ENCODE data around the gene TNFRSF4. TPM values are rescaled to one million over a fixed set of nuclear protein-coding genes. Genes with fewer than 3 reads are reported as not detected.

The TNFRSF4 gene
- polyA plus RNA-seq, 3 donors: 1.4 to 13.9 (median 11.4) TPM

GRCh38 chr1:1236945-1237873, 23.3 kb upstream of the TNFRSF4 start:
- no peak overlapping the region for H3K27ac ChIP-seq (ENCODE audit: low read depth, low read length)
- 29 to 37% (median 33%) methylated on average over 27 to 34 of the region's 34 CpGs for WGBS, 3 donors

- H3K27ac ChIP-seq (ENCODE audit: low read depth, low read length): no peak overlapping the region
- WGBS, 3 donors: 71 to 80% (median 74%) methylated on average over 19 to 22 of the region's 22 CpGs
These were observed 22.3 kb upstream of the TNFRSF4 start for GRCh38 chr1:1236176-1236763.

DNA sequence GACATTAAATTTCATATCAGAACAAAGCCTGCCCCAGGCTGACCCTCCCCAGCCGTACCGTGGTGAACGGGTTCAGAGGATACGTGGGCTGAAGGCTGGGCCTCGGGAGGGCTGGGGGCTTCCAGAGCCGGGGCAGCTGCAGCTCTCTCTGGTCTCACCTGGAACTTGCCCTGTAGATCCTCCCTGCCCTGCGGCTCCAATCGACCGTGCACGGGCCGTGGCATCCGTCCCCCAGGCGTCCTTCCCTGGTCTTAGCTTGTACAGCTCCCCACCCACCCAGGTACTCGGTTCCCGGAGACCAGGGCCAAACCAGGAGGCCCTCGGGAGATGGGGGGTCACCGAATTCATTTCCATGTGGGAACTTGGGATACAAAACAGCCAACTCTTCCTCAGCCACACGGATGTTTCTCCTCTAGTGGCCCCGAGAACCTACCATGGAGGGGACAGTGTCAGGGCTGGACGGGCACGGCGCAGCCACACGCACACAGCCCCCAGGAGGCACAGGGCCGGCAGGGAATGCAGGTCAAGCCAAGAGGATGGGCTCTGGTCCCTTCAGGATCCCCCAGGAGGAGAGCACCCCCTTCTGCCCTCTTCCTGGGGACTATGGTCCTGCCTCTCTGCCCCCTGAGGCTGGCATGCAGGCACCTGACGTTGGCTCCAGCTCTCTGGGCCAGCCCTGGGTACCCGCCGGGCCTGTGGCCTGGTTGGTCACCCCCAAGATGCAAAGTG, 21.2 kb upstream of the TNFRSF4 start:
- H3K27ac ChIP-seq (ENCODE audit: low read depth, low read length): no peak overlapping the region
- 86 to 91% (median 91%) methylated on average over 27 of the region's 27 CpGs for whole genome bisulfite sequencing, 3 donors

DNA sequence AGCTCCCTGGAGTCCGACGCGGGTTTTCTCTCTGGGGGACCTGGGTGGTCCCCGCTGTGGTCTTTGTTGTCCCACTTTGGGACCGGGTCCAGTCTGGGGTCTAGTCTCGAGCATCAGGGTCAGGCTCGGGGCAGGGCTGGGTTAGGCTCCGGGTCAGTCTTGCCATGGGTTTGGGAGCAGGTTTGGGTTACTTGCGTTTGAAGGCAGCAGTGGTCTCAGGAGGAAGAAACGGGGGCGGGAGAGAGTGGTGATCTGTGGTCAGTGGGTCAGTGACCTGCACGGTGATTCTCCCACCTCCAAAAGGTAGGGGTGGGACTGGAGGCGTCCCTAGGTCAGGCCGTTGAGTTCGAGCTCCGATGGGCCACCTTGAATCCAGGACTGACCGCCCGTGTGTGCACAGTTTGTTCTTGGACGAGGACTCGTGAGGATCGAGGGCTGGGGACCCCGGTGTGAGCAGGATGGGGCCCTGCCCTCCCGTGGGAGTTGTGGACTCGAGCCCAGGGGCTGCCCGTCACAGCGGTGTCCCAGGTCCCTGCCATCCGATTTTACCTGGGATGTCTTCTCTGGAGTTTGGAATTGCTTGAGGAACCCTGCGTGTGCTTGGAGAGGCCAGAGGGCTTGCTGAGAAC, 20.3 kb upstream of the TNFRSF4 start:
- no peak overlapping the region for H3K27ac ChIP-seq (ENCODE audit: low read depth, low read length)
- WGBS, 3 donors: 93 to 96% (median 96%) methylated on average over 28 of the region's 28 CpGs

DNA sequence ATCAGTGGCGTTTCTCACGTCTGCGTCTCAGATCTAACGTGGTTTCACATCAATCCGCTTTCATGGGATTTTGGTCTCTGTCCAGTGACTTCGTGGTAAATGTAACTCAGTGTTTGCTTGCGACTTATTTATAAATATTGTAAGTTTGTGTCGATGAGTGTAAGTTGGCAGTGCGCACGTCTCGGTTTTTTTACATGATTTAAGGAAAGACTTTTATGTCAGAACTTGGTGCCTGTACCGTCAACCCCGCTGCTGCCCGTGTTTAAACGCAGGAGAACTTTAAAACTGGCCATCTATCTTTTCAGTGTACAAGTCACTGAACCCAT, 19.6 kb upstream of the TNFRSF4 start:
- WGBS, 3 donors: 95 to 98% (median 97%) methylated on average over 15 of the region's 15 CpGs
- H3K27ac ChIP-seq (ENCODE audit: low read depth, low read length): no peak overlapping the region

DNA sequence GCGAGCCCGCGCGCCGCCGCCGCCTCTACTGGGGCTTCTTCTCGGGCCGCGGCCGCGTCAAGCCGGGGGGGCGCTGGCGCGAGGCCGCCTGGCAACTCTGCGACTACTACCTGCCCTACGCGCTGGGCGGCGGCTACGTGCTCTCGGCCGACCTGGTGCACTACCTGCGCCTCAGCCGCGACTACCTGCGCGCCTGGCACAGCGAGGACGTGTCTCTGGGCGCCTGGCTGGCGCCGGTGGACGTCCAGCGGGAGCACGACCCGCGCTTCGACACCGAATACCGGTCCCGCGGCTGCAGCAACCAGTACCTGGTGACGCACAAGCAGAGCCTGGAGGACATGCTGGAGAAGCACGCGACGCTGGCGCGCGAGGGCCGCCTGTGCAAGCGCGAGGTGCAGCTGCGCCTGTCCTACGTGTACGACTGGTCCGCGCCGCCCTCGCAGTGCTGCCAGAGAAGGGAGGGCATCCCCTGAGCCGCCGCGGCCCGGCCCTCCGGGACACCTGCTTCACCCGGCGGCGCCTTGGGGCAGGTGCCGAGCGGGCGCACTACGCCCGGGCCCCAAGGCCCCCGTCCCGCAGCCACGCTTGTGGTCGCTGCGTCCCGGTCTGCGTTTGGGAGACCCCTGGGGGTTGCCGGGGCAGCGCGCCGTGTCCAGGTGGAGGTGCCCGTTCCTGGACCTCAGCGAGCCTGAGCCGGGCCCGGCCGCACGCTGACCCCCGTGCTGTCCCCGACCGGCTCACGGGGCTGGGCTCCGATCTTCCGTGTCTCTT, 19.0 kb upstream of the TNFRSF4 start:
- WGBS, 3 donors: 77 to 82% (median 80%) methylated on average over 79 to 98 of the region's 98 CpGs
- no peak overlapping the region for H3K27ac ChIP-seq (ENCODE audit: low read depth, low read length)

- whole genome bisulfite sequencing, 3 donors: 8 to 22% (median 8%) methylated on average over 19 to 100 of the region's 100 CpGs
- no peak within 1 kb of the TSS for H3K27ac ChIP-seq (ENCODE audit: low read depth, low read length)
These were observed 18.3 kb upstream of the TNFRSF4 start, which contains the start of gene B3GALT6 for GRCh38 chr1:1232208-1232795. Gene B3GALT6, plus strand, starts transcription at chr1:1232237. Its CDS starts 42 bp downstream, at chr1:1232279.

- WGBS, 3 donors: 0 to 1% (median 0%) methylated on average over 79 to 99 of the region's 99 CpGs
- H3K27ac ChIP-seq (ENCODE audit: low read depth, low read length): no peak within 1 kb of the TSS
These were observed 17.7 kb upstream of the TNFRSF4 start, which contains the start of gene SDF4 for GRCh38 chr1:1231400-1232207. Gene SDF4, minus strand, starts transcription at chr1:1232001. Its CDS starts 3,229 bp downstream, at chr1:1228772.

DNA sequence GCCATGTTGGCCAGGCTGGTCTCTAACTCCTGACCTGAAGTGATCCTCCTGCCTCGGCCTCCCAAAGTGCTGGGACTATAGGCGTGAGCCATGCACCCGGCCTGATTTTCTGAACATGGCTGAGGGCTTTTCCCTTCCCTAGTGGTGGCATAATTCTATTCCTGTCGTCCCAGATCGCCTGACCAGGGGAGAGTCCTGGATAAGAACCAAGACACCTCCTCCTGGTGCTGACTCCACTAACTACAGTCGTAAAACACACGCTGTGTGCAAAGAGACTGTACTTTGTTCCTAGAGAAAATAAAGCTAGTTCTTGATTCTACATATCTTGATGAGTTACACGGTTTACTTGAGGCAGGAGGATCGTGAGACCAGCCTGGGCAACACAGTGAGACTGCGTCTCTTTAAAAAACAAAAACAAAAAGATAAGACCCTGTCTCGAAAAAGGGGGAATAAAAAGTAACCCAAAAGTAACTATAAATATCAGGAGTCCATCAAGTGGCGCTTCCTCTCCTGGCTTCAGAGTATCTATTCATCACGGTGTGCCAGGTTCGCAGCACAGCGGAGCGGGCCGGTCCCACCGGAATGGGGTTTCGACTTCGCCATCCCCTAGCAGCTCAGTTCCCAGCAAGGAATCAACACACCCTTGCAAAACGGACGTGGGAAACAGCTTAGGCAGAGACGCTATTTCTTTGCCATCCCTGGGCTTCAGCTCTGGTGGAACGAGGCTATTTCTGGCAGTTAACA, 16.9 kb upstream of the TNFRSF4 start:
- no peak overlapping the region for H3K27ac ChIP-seq (ENCODE audit: low read depth, low read length)
- WGBS, 3 donors: 11 to 16% (median 14%) methylated on average over 24 of the region's 24 CpGs

GRCh38 chr1:1229770-1230169, 15.8 kb upstream of the TNFRSF4 start:
- 81 to 92% (median 91%) methylated on average over 19 of the region's 19 CpGs for WGBS, 3 donors

DNA sequence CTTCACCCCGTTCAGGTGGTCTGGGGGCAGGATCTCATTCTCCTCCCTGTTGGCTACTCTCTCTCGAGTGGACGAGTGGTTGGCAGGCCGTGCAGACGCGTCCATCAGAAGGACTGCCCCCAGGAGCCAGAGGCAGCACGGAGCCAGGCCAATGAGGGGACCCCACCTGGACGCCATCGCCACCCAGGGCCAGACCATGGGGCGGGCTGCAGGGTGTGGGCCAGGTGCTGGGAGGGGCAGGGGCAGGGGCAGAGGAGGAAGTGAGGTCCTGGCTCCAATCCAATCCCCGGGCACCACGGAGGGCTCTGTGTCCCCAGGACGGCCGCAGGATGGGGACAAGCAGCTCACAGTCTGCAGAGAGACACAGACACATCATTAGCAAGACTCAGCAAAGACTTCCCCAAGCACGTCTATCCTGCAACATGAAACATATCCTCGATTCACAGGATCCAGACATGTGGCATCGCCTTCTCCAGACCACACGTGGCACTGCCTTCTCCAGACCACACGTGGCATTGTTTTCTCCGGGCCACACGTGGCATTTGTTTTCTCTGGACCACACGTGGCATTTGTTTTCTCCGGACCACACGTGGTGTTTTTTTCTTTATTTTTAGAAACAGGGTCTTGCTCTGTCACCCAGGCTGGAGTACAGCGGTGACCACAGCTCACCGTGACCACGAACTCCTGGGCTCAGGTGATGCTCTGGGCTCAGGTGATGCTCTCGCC, 14.8 kb upstream of the TNFRSF4 start:
- H3K27ac ChIP-seq (ENCODE audit: low read depth, low read length): no peak overlapping the region
- 87 to 90% (median 89%) methylated on average over 28 of the region's 28 CpGs for WGBS, 3 donors

More at GRCh38 chr1:1229770-1230169, 15.8 kb upstream of the TNFRSF4 start:
- no peak overlapping the region for H3K27ac ChIP-seq (ENCODE audit: low read depth, low read length)

GRCh38 chr1:1228187-1228586, 14.2 kb upstream of the TNFRSF4 start:
- H3K27ac ChIP-seq (ENCODE audit: low read depth, low read length): no peak overlapping the region
- WGBS, 3 donors: 95 to 97% (median 96%) methylated on average over 28 to 30 of the region's 30 CpGs

GRCh38 chr1:1227386-1227785, 13.4 kb upstream of the TNFRSF4 start:
- 95 to 98% (median 96%) methylated on average over 15 to 25 of the region's 25 CpGs for WGBS, 3 donors
- H3K27ac ChIP-seq (ENCODE audit: low read depth, low read length): no peak overlapping the region

- no peak overlapping the region for H3K27ac ChIP-seq (ENCODE audit: low read depth, low read length)
- WGBS, 3 donors: 90 to 95% (median 95%) methylated on average over 40 to 44 of the region's 44 CpGs
These were observed 12.8 kb upstream of the TNFRSF4 start for GRCh38 chr1:1226566-1227362.

DNA sequence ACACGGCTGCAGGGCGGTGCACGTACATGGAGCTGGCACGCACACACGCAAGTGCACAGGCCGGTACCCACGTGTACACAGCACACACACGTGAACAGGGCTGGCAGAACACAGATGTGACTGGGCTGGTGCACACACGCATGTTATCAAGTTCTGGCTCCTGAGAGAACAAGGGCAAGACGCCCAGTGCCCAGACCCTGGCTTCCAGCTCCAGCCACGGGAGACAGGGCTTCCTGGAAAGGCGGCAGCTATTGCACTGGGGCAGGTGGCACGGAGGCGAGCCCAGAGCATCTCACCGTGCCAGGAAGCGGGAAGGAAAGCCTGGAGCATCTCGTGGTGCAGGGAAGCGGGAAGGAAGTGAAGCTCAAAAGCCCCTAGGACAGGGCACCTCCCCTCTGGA, 12.0 kb upstream of the TNFRSF4 start:
- H3K27ac ChIP-seq (ENCODE audit: low read depth, low read length): no peak overlapping the region
- 76 to 85% (median 81%) methylated on average over 18 of the region's 18 CpGs for WGBS, 3 donors
